Stimulated activated CD8-positive, alpha-beta memory T cell treated with anti-CD3 and anti-CD28 coated beads, Interleukin-4, amount 100 ng/mL, for 4 hours (primary cell): ENCODE data around the gene KPNA1.
"Not testable (repeated sequence)": the region's sequence is repeated elsewhere in the genome, so short reads cannot be mapped to it uniquely, and the experiment has no call there.

Source experiments
- DNase-seq, 2 donors: peaks; one replicate each; pipeline ENCODE4 v3.0.0-alpha.2; 2020; ENCODE audit warnings: low read depth in 2 of 2, low spot score in 1 of 2

Gene KPNA1

DNA sequence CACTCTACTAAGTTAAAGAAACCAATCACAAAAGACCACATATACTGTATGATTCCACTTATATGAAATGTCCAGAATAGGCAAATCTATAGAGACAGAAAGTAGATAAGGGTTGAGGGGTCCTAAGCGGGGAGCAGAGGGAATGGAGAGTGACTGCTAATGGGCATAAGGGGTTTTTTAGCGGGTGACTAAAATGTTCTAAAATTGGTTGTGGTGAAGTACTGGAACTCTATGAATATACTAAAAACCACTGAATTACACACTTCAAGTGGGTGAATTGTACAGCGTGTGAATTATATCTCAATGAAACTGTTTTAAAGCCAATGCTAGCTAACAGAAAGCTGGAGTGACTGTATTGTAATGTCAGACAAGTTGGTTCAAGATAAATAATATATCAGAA is 33.3 kb downstream of the KPNA1 start:
- DNase-seq = no peak

DNA sequence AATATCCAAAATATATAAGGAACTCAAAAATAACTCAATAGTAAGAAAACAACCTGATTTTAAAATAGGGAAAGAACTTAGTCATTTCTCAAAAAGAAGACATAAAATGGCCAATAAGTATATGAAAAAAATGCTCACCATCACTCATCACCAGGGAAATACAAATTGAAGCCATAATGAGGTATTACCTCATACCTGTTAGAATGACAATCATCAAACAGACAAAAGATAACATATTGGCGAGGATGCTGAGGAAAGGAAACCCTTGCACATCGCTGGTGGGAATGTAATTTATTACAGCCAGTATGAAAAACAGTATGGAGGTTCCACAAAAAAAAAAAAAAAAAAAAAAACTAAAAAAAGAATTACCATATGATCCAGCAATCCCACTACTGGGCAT is 38.2 kb downstream of the KPNA1 start:
- DNase-seq = no peak

DNA sequence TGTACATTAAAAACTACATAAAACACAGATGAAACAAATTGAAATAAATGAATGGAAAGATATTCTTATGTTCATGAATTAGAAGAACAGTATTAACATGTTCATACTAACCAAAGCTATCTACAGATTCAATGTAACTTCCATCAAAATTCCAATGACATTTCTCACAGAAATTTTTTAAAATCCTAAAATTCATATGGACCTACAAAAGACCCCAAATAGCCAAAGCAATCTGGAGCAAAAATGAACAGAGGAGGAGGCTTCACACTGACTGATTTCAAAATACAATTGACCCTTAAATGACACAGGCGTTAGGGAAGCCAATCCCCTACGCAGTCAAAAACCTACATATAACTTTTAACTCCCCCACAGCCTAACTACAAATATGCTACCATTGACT is 39.4 kb downstream of the KPNA1 start:
- no peak for DNase-seq

DNA sequence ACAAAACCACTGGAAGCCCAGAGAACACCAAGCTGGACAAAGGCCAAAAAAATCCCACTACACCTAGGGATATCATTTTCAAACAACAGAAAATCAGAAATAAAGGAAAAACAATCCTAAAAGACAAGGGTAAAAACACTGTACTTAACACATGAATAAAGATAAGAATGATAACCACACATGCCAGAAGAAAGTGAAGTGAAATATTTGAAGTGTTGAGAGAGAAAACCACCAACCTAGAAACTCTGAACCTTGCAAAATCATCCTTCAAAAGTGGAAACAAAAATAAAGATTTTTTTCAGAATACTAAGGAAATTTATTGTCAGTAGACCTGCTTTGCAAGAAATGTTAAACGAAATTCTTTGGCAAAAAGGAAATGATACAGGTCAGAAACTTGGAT is 45.1 kb downstream of the KPNA1 start:
- no peak for DNase-seq

DNA sequence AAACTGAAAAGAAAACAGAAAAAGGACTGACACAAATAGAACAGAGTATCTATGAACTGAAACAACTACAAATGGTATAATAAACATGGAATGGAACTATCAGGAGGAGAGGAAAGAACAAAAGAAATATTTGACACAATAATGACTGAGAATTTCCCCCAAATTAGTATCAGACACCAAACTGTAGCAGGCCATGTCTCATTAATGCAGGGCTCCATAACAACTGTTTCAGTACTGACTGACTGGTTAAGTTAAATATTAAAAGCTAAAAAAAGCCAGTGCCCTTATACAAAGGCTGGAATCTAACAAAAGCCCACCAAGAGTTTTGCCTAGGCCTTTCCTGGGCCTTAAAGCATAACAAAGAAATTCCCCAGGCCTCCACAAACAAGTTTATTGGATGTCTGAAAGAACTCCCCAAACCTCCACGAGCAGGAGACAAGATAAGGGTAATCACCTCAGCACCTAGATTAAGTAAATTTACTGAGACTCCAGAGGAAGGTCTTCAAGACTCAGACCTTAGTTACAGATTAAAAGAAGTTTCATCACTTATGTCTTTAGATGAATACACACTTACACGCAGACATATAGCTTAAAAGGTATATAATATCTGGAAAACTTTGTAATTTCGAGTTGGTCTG is 45.7 kb downstream of the KPNA1 start:
- no peak for DNase-seq

DNA sequence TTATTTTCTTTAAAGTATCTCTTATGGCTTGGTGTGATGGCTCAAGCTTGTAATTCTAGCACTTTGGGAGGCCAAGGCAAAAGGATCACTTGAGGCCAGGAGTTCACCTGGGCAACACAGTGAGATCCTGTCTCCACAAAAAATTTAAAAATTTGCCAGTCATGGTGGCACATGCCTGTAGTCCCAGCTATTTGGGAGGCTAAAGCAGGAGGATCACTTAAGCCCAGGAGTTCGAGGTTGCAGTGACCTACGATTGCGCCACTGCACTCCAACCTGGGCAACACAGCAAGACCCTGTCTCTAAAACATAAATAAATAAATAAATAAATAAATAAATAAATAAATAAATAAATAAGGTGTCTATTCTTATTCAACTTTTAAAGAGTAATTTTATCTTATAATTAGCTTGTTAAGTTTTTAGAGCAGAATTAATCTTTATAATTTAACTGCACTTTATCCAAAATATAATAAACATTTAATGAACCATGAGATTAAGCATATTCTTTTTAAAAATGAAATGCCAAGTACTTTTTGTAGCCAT is 48.0 kb downstream of the KPNA1 start:
- DNase-seq = no peak

DNA sequence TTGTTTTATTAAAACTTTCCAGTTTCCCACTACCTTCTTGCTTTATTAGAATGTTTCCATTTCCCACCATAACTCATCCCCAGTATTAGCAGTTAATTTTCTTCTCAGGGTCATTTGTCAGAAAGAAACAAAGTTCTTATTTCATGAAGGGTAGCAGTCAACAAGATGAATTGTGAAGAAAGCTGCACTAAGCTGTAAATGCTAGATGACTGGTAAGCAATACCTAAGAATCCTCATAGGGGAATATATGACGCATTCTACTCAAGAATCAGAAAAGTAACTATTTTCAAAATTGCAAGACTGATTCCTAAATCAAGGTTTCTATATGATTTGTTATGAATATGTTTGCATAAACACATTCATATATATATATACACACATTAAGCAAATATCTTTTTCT is 50.1 kb downstream of the KPNA1 start:
- DNase-seq = no peak

DNA sequence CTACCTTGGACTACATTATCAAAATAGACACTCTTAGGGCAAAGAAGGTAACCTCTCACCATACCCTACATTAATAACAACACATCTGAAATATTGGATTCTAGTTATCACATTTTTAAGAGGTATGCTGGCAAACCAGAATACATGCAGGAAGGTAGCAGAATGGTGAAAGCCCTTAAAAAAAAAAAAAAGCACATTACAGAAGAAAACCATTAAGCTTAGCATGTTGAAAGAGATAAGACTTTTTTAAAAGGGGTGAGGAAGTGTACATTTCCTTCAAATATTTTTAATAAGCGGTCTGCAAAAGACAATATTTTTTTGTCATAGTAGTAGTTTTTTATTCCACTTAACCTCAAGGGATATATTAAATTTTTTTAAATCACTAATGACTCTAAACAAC is 52.3 kb downstream of the KPNA1 start:
- no peak for DNase-seq

DNA sequence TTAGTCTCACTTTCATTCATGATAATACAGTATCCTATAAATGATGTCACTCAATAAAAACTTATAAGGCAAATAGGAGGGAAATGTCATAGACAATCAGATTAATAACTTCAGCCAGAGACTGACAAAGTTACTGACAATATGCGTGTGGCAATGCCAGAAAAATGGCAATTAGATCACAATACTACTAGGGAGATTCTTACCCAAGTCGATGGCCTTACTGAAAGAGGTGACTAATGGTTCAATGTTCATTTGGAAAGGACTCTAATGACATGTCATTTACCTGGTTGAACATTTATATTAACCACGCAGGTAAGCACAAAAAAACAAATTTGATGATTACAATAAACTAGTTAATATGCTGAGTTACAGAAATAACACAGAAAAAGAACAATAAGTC is 52.9 kb downstream of the KPNA1 start:
- no peak for DNase-seq

DNA sequence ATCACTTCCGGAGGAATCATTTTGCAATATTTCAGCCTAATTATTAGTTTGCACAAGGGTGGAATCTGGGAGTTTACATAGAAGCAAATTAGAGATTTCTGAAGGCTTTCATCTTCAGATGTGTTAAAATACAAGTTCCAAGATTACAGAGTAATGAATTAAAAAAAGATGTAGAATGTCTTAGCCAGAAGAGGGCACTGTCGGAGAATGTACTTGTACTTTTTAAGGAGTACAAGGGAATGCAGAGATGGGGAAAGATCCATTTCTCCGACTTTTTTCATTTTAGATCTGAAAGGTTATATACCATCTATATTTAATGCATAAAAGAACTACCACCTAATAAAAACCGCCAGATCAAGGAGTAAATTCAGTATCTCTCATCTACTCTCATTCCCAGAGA is 55.7 kb downstream of the KPNA1 start:
- no peak for DNase-seq

DNA sequence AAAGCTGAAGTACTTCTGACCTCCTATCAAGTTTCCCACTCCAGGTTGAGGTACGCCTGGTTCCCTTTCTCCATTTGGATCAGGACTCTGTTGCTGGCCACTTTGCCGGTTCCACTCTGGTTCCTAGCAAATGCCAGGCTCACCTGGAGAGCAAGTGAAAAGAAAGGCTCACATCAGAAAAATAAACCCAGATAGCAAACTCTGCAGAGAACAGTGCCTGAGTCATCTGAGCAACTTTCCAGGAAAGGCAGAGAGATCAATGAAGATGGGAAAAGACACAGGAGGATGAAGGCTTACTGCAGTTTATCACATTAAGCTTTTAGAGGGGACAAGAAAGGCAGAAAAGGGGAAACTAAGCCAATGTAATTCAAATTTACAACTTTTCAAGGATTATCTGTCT is 57.0 kb downstream of the KPNA1 start:
- DNase-seq = no peak

DNA sequence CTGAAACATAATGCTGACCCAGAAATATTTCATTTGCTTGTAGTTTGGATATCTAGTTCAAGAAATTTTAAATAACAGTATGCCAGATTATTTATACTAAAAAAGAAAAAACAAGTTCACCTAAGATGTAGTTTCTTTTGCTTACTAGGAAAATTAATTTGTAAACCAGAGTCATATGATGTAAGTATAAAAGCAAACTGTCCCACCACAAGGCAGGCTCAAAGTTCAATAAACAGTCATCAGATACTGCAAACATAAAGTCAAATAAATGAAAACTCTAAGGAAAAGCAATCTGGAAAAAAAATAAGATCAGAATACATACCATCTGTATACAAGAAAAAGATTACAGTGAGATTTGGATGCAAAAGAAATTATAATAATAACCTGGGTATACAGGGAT is 58.7 kb downstream of the KPNA1 start:
- no peak for DNase-seq

DNA sequence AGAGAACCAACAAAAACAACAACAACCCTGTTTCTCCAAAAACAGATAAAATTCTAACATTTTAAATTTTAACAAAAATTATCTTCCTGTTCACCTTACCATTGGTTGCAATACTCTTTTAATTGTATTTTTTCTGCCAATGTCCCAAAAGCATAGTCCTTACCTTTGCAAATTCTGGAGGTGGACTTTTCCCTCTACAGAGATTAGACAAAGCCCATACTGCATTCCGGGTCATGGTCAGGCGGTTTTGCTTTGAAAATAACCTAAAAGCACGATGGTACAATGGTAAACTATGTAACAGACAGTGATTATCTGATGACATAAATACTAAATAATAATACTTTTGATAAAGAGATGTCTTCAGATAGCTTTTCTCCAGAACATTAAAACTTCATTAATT is 63.4 kb downstream of the KPNA1 start:
- DNase-seq = no peak

DNA sequence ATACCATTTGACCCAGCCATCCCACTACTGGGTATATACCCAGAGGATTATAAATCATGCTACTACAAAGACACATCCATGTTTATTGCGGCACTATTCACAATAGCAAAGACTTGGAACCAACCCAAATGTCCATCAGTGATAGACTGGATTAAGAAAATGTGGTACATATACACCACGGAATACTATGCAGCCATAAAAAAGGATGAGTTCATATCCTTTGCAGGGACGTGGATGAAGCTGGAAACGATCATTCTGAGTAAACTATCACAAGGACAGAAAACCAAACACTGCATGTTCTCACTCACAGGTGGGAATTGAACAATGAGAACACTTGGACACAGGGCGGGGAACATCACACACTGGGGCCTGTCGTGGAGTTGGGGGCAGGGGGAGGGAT is 66.5 kb downstream of the KPNA1 start:
- not testable (repeated sequence) for DNase-seq

DNA sequence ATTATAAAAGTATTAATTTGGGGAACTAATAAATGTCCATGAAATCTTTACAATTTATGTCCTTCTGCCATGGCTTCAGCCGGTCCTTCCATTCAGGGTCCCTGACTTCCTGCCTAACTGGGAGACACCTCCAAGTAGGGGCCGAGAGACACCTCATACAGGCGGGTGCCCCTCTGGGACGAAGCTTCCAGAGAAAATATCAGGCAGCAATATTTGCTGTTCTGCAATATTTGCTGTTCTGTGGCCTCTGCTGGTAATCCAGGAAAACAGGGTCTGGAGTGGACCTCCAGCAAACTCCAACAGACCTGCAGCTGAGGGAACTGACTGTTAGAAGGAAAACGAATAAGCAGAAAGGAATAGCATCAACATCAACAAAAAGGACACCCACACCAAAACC is 70.2 kb downstream of the KPNA1 start:
- DNase-seq = not testable (repeated sequence)

DNA sequence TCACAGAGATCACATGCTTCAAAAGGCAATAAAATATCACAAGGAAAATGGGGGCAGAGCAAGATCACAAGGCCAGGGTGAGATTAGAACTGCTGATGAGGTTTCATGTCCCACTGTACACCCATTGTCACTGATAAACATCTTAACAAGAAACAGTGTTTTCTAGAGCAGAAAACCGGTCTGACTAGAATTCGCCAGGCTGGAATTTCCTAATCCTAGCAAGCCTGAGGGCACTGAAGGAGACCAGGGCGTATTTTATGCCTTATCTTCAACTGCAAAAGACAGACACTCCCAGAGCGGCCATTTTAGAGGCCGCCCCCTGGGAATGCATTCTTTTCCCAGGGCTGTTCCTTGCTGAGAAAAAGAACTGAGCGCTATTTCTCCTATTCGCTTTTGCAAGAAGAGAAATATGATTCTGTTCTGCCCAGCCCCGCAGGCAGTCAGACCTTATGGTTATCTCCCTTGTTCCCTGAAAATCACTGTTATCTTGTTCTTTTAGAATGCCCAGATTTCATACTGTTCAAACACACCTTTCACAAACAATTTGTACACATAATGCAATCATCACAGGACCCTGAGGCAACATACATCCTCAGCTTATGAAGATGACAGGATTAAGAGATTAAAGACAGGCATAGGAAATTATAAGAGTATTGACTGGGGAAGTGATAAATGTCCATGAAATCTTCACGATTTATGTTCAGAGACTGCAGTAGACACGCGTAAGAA is 70.8 kb downstream of the KPNA1 start:
- not testable (repeated sequence) for DNase-seq

DNA sequence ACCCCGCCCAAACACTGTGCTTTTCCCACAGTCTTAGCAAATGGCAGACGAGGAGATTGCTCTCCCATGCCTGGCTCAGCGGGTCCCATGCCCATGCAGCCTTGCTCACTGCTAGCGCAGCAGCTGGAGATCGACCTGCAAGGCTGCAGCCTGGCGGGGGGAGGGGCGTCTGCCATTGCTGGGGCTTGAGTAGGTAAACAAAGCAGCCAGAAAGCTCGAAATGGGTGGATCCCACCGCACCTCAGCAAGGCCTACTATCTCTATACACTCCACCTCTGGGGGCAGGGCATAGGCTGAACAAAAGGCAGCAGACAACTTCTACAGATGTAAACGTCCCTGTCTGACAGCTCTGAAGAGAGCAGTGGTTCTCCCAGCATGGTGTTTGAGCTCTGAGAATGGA is 71.6 kb downstream of the KPNA1 start:
- DNase-seq = no peak

DNA sequence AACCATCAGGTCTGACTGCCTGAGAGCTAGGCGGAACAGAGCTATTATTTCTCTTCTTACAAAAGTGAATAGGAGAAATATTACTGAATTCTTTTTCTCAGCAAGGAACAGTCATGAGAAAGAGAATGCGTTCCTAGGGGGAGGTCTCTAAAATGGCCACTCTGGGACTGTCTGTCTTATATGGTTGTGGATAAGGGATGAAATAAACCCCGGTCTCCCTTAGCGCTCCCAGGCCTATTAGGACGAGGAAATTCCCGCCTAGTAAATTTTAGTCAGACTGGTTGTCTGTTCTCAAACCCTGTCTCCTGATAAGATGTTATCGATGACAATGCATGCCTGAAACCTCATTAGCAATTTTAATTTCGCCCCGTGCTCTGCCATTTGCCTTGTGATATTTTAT is 78.8 kb downstream of the KPNA1 start:
- DNase-seq = no peak

DNA sequence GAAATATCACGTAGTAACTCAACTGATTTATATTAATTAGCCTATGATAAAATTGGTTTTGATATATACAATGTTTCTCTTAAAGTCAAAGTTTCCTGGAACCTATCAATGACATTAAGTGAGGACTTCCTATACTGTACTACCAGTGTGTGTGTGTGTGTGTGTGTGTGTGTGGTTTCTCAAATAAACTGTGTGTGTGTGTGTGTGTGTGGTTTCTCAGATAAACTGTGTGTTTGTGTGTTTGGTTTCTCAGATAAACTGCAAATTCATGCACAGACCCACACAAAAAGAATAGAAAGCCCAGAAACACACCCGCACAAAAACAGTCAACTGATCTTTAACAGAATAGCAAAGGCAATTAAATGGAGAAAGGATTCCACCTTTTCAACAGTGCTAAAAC is 84.4 kb downstream of the KPNA1 start:
- DNase-seq = no peak

DNA sequence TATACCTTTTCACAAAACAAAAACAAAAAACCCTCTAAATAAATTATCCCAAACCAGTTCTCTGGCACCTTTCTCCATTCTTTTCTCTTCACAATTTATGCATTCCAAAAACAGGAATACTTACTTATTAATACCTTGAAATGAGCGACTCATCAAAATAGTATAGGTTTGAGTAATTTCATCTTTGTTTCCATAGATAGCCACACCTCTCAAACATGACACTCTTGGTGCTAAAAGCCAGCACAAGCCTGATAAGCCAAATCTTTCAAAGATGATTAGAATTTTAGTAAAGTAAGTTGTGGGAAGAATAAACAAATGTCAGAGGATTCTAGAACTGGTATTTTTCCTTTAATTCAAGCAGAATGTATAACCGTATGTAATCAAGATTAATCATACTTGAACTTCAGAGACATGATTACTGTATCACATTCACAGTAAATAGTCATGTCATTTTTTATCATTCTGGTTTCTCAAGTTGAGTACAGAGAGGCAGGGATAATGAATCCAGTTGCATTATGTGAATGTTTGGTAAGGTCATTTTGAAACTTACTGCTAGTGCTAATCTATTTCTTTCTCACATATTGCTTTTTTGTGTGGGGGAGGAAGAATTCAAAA is 86.8 kb downstream of the KPNA1 start:
- no peak for DNase-seq

DNA sequence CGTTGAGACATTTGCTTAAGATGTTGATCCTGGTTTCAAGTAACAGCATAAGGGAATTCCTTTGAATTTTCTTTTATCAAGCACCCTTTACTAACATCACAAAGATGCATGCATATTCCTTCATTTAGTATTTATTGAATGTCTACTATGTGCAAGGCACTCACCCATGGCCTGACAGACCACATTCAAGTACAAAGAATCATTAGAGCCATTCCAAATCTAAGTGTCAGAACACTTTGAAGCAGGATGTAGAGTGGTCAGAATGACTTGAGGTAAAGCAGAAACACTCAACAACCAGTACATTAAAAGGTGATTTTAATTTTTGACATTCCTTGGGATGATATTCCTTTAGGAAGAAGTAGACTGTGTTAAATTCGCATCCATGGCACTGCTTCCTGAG is 92.9 kb downstream of the KPNA1 start:
- DNase-seq = no peak

DNA sequence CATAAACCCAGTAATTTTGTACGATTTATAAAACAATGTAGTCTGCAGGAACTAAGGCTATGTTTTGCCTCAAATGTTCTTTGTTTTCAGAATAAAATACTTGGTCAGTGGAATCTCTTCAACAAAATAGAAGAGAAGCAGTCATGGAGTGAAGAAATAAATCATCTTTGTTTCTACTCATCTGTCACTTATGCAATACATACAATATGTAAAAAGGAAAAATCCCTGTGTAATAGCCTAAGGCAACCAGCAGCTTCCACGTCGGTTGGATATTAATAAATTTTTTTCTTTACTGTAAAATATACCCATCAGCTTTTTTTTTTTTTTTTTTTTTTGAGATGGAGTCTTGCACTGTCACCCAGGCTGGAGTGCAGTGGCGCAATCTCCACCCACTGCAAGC is 93.6 kb downstream of the KPNA1 start:
- no peak for DNase-seq

DNA sequence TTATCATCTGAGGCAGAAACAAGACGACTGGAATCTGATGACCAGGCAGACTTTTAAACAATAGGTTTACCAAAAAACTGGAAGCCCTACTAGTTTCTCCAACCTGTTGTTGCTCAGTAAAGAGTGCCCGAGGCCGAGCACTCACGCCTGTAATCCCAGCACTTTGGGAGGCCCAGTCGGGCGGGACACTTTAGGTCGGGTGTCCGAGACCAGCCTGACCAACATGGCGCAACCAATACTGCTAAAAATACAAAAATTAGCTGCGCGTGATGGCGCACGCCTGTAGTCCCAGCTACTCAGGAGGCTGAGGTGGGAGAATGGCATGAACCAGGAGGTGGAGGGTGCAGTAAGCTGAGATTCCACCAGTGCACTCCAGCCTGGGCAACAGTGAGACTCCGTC is 97.8 kb downstream of the KPNA1 start:
- DNase-seq = no peak
